ENCODE measurements around the gene ASB2.

Gene ASB2

DNA sequence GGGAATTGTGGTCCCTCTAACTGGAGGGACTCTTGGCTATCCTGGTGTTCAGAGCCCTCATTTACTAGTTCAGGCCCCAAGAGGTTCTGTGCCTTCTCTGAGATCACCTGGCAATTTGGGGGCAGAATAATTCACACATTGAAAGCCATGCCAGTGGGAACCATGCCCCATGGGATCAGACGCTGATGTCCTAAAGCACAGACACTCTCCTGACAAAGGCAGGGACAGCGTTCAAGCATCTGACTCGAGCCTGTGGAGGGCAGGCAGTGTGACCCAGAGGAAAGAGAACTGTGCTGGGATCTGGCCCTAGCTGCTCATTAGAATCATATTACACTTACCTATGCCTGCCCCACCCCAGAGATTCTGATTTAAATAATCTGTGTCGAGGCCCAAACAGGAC is 2.4 kb upstream of the ASB2 start:
- DNase-seq (ENCODE audit: low read depth, low spot score), result no peak

DNA sequence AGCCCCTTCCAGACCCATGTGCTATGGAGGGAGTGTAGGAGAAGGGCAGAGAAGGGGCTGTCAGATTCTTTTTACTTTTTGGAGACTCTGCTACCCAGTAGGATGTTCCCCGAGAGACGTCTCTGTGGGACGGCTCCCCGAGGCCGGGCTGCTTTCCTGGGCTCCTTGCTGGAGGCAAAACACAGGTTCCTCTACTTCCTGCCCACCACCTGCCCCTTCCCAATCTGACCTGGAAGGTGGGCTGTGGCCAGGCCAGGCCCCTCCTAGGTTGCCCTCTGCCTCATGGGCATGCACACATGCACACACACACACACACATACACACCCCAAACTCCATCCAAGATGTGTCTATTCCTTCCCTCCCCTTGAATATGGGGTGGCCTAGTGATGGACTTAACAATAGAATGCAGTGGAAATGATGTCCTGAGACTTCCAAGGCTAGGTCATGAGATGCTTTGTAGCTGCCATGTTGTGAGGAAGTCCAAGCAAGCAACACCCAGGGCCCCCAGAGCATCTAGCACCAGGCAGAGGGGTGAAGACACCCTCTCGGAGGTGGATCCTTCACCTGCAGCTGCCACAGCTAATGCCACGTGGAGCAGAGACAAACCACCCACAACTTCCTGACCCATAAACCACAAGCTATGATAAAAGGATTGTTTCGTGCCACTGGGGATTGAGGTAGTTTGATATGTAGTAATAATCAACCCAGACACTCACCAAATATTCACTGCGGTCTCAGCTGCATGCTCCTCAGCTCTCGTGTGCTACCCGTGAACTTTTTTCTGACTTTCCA is 1.6 kb upstream of the ASB2 start:
- no peak for DNase-seq (ENCODE audit: low read depth, low spot score)

DNA sequence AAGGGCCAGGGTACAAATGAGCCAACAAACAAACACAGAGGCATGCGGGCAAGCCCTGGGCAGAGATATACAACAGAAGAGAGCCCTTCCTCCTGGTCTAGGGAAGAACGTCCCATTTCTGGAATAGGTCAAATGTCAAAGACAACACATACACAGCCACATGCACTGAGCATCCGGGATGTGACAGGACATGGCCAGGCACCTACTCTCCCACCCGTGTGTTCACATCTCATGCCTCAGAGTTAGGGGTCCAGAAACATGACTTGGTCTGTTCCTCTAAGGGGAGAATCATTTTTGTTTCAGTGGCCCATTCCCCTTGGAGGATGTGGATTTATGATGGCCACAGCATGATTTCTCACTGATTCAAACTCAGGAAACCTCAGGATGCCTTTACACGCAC is 801 bp upstream of the ASB2 start:
- DNase-seq (ENCODE audit: low read depth, low spot score), result no peak

DNA sequence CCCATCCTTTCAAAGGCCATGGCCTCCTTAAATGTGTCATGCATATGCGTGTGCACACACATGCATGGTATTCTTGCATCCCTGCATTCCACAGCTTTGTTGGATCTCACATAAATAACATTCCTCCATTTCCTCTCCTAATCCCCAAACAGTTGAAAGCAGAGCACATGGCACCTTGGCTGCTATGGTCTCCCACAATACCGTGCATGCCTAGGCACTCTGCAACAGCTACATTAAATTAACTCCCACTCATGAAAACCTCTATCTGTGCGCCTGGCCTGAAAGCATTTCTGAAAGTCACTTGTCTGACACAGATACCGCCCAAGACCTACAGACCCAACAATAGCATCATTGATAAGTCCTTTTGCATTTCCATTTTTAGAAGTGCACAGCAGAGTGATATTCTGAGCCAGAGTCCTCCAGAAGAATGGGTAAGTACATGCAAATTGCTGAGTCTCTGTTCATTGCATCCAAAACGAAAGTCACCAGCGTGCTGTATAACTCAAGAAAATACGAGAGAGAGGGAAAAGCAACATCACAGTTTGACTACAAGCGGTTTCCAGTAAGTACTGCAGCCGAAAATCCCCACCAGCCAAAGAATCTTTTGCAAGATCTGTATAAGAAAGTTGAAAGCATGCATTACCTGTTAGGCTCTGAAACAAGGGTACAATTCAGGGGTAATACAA is 436 bp downstream of the ASB2 start:
- DNase-seq (ENCODE audit: low read depth, low spot score), result no peak

DNA sequence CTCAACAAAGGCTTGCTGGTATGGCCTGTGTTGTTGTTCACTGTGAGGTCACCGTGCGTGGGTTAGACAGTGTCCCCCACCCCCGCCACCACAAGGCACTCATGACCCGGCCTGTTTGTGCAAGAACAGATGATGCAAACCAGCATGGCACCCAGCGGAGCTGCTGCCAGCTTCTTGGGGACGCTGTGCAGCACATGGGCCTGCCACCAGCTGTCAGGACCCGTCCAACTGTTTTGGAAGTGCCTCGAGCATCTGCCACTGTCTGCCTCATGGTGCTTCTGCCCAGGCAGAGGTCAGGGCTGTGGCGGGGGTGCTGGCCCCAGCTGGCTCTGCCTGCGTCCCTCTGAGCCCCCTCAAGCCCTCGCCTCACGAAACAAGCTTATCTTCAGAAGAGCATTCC is 1.5 kb downstream of the ASB2 start:
- DNase-seq (ENCODE audit: low read depth, low spot score), result no peak

DNA sequence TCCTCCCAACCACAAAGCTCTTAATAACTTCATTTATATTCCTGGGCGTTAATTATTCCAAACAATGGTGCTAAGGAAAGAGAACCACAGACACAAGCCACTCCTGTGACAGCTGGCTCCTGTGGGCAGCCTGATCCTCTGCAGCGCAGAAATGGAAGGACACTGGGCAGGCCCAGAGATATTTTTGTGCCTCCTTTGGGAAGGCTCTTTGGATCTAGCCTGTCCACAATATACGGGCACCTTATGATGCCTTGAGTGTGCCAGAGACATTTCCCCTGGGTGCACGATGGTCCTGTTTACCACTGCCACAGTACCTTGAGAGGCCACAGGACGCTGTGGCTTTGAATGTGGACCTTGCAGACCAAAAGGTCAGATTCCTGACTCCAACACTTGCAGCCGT is 2.1 kb downstream of the ASB2 start:
- no peak for DNase-seq (ENCODE audit: low read depth, low spot score)

DNA sequence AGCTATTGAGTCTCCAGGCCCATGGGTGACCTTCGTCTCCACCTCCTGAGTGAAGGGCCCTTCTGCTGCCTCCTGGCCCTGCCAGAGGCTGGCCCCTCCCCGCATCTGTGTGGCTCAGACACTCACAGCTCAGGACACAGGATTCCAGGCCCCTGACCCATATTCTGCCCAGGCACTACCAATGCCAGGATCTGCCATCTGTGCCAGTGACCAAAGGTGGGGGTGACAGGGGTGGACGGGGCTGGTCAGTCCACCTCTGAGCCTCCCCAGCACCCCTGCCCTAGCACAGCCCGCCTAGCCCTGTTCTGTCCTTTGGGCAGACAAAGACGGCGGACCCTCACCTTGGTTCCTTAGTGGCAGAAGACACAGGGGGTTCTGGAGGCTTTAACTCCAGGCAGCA is 2.8 kb downstream of the ASB2 start:
- no peak for DNase-seq (ENCODE audit: low read depth, low spot score)

DNA sequence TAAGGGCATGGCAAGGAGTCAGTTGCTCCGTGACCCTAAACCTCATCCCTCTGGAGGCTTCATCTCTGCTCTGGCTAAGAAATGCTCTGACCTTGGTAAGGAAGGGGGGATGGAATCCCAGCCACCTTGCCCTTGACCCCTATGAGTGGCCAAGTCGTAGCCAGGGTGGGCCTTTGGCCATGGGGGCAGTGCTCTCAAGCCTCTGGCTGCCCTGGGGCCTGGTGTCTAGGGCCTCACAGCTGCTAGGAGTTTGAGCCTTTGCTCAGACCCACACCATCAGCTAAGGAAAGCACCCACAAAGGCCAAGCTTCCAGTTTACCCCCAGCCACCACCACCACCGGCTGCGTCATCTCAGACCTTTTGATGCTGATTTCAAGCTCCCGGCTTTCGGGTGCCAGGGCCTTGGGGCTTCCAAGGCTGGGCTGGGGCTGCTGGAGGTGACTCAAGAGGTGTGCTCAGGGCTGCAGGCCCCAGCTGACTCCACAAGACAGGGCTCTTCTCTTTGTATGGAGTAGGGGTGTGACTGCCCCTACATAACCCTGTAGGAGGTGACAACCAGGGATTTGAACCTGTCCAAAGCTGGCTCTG is 3.7 kb downstream of the ASB2 start:
- no peak for DNase-seq (ENCODE audit: low read depth, low spot score)

DNA sequence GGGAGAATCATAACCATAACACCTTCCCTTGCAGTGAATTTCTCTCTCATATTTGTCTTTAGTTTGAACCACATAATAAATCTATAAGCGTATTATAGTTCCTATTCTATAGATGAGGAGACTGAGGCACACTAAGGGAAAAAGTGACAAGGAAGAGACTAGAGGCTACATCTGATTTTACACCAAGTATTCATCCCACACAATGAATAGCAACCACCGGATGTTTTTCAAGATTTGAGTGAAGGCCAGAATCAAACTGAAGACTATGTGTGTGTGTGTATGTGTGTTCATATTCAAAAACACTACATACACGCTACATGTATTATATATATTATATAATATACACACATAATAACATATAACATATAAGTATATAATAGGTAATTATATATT is 4.7 kb downstream of the ASB2 start:
- DNase-seq (ENCODE audit: low read depth, low spot score), result no peak

DNA sequence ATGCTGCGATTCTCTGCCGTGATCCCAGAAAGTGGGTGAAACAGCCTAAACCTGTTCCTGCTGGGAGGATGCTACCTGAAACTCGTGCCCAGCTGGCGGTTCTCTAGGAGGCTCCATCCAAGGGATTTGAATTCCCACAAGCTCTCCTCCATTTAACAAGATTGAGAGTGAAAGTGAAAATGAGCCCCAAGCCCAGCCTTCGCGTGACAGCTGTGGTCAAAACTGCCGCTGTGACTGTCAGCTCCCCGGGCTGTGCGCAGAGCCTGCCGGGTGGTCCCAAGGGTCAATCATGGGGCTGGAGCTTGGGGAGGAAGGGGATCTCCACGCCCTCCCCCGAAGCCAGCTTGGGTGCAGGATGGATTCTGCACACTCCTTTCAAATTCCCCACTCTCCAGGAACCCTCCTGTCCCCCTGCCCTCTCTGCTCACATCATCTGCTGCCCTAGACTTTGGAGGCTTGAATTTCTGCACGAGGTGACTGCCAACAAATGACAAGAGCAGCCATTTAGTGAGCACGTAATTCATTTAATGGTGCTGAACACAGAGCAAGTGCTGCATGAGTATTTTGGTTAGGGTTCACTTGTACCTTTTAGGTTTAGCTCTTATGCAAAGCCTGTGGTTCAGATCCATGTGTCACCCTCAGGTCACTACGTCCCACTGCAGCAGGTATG is 5.3 kb downstream of the ASB2 start:
- DNase-seq (ENCODE audit: low read depth, low spot score), result no peak

DNA sequence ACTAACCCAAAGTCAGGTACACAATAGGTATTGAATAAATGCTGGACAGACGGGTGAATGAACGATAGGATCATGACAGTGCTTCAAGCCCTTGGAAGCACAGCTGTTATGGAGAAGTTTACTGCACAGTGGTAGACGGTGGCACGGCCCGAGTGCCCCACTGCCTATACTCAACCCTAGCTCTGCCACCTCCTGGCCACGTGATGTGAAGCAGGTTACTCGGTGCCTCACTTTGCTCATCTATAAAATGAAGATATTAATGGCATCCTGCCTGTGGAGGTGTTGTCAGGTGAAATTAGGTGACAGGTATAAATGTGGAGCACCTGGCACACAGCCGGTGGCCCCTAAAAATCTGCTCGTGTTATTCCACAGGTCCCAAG is 5.8 kb downstream of the ASB2 start:
- DNase-seq (ENCODE audit: low read depth, low spot score), result no peak

DNA sequence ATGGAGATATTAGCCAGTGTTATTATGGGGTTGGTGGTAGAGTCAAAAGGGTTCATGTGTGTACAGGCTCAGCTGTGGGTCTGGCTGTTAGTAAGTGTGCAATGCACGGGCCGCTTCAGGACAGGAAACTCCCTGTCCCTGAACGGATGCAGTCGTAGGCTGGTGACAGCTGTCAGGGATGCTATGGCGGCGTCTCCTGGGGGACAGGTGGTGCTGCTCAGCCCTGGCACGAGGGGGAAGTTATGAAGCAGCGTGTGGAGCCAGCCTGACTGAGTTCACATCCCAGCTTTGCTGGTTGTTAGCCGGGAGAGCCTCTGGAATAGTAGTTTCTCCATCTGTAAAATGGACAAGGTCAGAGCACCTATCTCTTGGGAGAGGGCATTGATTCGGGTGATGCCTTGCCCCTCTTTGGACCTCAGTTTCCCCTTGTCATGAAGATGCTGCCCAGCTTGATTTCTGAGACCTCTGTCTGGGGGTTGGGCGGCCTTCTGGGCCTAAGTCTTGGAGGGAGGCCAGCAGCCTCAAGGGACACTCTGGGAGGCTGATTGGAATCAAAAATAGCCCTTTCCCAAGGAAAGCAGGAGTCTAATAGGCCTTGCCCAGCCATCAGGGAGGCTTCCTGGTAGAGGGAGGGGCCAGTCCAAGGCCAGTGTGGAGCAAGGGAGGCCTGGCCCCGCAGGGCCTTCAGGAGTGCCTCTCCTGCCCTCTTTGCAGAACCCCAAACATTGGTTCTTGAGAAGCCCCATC is 7.1 kb downstream of the ASB2 start:
- DNase-seq (ENCODE audit: low read depth, low spot score), result no peak

DNA sequence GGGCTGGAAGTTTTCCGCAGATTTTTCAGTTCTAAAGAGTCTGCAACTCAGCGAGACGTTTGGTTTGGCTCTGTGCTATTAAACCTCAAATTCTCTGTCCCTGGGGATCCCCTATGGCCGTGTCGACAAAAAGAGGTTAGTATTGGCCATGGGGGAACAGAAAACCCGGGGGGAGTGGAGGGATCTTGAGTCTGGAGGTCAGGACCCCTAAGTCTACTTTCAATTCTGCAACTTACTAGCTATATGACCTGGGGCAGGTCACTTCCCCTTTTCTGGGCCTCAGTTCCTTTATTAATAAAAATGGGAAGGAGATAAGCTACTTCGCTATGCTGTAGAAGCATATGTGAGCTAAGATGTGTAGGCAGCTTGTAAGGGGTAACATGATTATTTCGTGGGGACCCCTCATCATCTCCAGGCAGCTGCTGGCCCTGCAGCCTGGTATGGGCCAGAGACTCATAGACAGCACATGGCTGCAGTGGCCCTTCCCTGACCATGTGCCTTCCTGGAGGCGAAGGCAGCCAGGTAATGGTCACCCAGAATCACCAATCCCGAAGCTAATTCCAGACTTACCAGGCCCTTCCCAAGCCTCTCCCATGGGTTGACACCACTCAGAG is 8.6 kb downstream of the ASB2 start:
- DNase-seq (ENCODE audit: low read depth, low spot score), result no peak

DNA sequence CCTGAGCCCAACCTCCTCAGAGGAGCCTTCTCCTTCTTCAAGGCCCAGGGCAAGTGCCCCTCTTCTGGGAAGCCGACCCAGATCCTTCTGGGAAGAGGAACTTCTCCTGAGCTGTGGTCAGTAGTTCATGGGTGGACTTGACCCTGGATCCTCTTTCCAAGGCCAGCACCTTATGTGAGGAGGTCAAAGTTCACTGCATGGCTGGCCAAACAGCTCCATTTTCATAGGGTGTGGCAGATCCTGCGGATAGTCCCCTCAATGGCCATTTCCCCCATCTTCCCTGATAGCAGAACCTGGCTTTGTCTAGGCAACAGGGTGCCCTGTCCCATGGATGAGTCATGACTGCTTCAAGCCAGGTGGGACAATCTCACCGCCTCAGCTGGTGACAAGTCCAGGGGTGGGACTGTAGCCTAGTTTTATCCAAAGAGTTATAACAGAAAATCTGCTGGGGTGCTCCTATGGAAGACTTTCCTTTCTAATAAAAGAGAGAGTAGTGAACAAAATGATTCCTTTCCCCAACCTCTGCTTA is 10.4 kb downstream of the ASB2 start:
- DNase-seq (ENCODE audit: low read depth, low spot score), result no peak

DNA sequence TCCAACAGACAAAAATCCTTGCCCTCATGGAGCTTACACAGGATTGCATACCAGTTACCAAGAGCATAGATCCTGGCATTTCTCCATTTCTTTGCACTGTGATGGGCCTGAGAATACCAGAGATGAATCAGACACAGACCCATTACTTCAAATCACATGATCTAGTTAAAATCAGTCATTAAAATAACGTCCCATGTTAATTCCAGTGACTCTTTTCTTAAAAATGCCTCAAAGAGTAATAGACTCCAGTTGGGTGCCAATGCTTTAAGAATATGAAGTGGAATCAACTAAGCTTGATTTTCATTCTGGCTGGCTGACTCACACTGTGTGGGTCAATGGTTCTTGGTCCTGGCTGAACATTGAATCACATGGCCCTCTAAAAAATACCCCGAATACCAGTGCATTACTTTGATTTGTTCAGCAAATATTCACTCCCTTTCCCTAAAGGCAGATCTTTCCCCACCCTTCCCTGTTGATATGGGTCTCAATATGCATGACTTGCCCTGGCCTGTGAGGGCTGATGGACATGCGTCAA is 11.0 kb downstream of the ASB2 start:
- DNase-seq (ENCODE audit: low read depth, low spot score), result no peak

DNA sequence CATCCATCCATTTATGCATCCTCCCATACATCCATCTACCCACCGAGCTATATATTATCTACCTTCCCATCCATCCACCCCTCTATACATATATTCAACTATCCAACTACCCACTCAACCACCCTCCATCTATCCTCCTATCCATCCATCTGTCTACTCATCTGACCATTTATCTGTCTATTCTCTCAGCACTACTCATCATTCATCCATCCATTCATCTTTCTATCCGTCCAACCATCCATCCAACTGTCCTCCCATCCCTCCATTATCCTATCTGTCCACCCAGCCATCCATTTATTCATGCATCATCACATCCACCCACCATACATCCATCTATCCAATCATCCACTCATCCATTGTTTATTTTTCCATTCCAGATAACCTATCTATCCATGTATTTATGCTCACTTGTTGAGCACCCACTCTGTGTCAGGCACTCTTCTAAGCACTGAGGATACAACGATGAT is 11.5 kb downstream of the ASB2 start:
- DNase-seq (ENCODE audit: low read depth, low spot score), result no peak

DNA sequence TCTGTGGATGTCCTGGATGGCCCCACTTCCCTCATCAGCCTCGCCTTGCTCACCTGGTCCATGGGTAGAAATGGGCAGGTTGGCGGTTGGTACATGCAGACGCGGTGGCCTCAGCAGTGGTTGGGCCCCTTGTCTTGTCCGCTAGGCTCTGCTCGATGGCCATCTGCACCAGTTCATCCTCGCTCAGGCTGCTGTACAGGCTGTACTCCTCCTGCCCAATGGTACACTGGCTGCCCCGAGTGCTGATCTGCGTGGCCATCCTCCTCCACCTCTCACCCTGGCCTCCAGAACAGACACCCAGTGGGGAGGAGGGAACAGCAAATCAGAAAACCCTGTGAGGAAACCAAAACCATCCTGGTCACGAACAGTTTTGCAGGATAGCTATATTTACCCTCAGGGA is 12.1 kb downstream of the ASB2 start:
- DNase-seq (ENCODE audit: low read depth, low spot score), result no peak

DNA sequence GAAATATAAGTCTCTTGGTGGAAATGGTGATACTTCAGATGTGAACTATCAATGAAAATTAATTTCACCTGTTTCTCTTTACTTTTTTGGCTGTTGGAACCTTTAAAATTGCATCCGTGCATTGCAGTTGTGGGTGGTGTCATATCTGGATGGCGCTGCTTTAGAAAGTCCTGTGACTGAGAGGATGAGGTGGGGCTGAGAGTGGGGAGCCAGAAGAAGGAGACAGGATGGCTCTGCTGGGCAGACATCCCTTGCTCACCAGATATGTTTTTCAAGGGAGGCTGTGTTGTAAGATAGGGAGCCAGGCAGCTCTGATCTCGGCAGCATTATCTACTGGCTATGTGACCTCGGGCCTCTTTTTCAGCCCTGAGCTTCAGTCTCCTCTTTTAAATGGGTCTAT is 12.7 kb downstream of the ASB2 start:
- no peak for DNase-seq (ENCODE audit: low read depth, low spot score)

DNA sequence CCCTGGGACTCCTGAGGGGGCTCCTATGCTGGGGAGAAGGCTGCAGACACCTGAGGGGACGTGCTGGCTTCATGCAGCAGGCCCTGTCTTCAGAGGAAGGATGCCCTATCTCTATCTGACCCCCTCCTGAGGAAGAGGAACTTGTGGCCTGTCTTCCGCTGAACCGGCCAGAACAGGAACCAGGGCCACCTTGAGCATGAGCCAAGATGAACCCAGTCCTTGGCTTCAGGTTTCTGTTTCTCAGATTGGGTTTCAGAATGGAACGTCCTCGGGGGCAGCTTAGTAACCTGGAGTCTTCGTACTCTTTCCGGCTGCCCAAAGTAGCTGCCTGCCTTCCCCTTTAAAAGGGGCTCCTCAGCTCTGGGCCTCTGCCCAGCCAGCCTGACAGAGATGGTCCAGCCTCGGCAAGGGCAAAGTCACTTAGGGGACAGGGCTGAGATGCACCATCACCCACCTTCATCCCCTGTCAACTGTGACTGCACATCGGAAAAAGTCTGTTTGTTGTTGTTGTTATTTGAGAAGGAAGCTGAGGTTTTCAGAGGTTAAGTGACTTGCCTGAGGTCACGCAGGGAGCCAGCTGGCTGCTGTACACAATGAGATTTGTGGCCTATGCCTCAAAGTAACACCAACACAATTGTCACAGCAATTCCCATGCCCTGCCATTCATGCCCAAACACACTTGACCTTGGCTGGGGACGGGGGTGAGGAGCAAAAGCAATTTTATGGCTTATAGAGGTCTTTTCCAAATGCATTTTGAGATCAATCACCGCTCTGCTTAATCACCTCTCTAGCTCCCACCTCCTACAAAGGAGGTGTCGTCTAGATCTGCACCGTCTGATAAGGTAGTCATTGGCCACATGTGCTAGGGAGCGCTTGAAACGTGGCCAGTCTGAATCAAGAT is 13.4 kb downstream of the ASB2 start:
- no peak for DNase-seq (ENCODE audit: low read depth, low spot score)

DNA sequence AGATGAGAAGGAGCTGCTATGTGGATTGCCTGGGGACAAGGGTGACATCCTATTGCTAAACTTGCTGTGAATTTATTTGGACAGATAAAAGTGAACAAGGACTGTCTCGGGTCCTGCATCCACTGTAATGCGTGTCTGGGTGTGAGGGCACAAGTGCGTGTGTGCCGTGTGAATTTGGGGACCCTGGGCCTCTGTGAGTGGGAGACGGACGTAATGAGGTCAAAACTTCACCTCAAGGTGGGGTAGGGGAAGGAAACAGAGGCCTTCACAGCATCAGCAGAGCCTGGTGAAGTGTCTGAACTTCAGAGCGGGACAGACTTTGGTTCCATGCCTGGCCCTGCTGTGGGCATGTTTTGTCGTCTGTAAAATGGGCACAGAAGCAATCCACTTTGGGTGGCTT is 14.8 kb downstream of the ASB2 start:
- DNase-seq (ENCODE audit: low read depth, low spot score), result no peak

Measured in smooth muscle cell of the brain vasculature (primary cell).